Stimulated activated CD4-positive, alpha-beta T cell treated with anti-CD3 and anti-CD28 coated beads, Interleukin-12 subunit alpha, Interleukin-12 subunit beta, amount 100 ng/mL, for 4 hours (primary cell): ENCODE results near the gene OPA3.
A peak's percentile ranks its signal among the peaks of the same experiment; 100 is the strongest.

Experiments used
- DNase-seq: peaks from one replicate; pipeline ENCODE4 v3.0.0-alpha.2; 2020

The OPA3 gene

GRCh38 chr19:45597425-45598111, 13.0 kb upstream of the OPA3 start:
- no peak for DNase-seq

GRCh38 chr19:45595814-45596213, 11.2 kb upstream of the OPA3 start:
- no peak for DNase-seq

- no peak for DNase-seq
Measured at GRCh38 chr19:45593520-45593919, 8.9 kb upstream of the OPA3 start.

- no peak for DNase-seq
Measured at GRCh38 chr19:45592366-45592765, 7.8 kb upstream of the OPA3 start.

GRCh38 chr19:45591638-45592005, 7.0 kb upstream of the OPA3 start:
- DNase-seq: no peak

- DNase-seq: peak; percentile 39
Measured at GRCh38 chr19:45591004-45591637, 6.5 kb upstream of the OPA3 start.

GRCh38 chr19:45590300-45591003, 5.8 kb upstream of the OPA3 start:
- DNase-seq: no peak

GRCh38 chr19:45589768-45590167, 5.2 kb upstream of the OPA3 start:
- DNase-seq: no peak

GRCh38 chr19:45587873-45588272, 3.3 kb upstream of the OPA3 start:
- no peak for DNase-seq

GRCh38 chr19:45585158-45585577, 566 bp upstream of the OPA3 start:
- DNase-seq: no peak

- no peak for DNase-seq
Measured at GRCh38 chr19:45581576-45581975, 3.0 kb downstream of the OPA3 start.

- DNase-seq: no peak
Measured at GRCh38 chr19:45578861-45579260, 5.7 kb downstream of the OPA3 start.

GRCh38 chr19:45577111-45577905, 7.3 kb downstream of the OPA3 start:
- no peak for DNase-seq

- DNase-seq: no peak
Measured at GRCh38 chr19:45576682-45577081, 7.9 kb downstream of the OPA3 start.

- no peak for DNase-seq
Measured at GRCh38 chr19:45575216-45575615, 9.4 kb downstream of the OPA3 start.

GRCh38 chr19:45574526-45574925, 10.1 kb downstream of the OPA3 start:
- no peak for DNase-seq

GRCh38 chr19:45571457-45572220, 13.0 kb downstream of the OPA3 start:
- no peak for DNase-seq

- peak; percentile 46 for DNase-seq
Measured at GRCh38 chr19:45569619-45570421, 14.8 kb downstream of the OPA3 start.

GRCh38 chr19:45568732-45569131, 15.9 kb downstream of the OPA3 start:
- no peak for DNase-seq

GRCh38 chr19:45567609-45568008, 17.0 kb downstream of the OPA3 start:
- DNase-seq: no peak

GRCh38 chr19:45564131-45564780, 20.3 kb downstream of the OPA3 start:
- DNase-seq: no peak
